OCI-LY3 (cell line): ENCODE measurements around the gene PDLIM5.

ENCODE experiments used
- H2AFZ ChIP-seq: fragments of 200-600, 300-600 bp; shearing (Covaris generic); 2 replicates; pipeline ENCODE4 v1.6.0; 2014; ENCODE audit warnings: antibody characterized with exemption, low read depth, low read length
- H3K27ac ChIP-seq: fragments of 200-600, 300-600 bp; sonication (generic); 2 replicates; pipeline ENCODE4 v1.5.1; 2014; ENCODE audit warnings: mild to moderate bottlenecking, low read length, moderate library complexity, mixed read lengths
- H3K27me3 ChIP-seq: fragments of 200-600, 300-600 bp; sonication (generic); 2 replicates; pipeline ENCODE4 v1.6.1; 2014; ENCODE audit warnings: low read depth, low read length, mixed read lengths
- H3K36me3 ChIP-seq: fragments of 200-600, 300-600 bp; sonication (generic); replicated peaks from 2 replicates; pipeline ENCODE3; 2014; ENCODE audit warnings: low read depth, low read length, mixed read lengths
- H3K4me1 ChIP-seq: fragments of 300-600, 200-600 bp; sonication (generic); 2 replicates; pipeline ENCODE4 v1.6.1; 2014; ENCODE audit warnings: low read length, mixed read lengths
- H3K4me2 ChIP-seq: fragments of 200-600, 300-600 bp; sonication (generic); 2 replicates; pipeline ENCODE4 v1.6.1; 2014; ENCODE audit warnings: low read length, mixed read lengths
- H3K4me3 ChIP-seq: fragments of 300-600, 200-600 bp; sonication (generic); 2 replicates; pipeline ENCODE4 v1.5.1; 2014; ENCODE audit warnings: antibody characterized with exemption, mild to moderate bottlenecking, low read length, moderate library complexity
- H3K79me2 ChIP-seq: fragments of 300-600, 200-600 bp; shearing (Covaris generic); 2 replicates; pipeline ENCODE4 v1.6.1; 2014; ENCODE audit warnings: mild to moderate bottlenecking, low read length, mixed read lengths
- H3K9ac ChIP-seq: fragments of 300-600, 200-600 bp; shearing (Covaris generic); 2 replicates; pipeline ENCODE4 v1.6.0; 2014; ENCODE audit warnings: mild to moderate bottlenecking, low read length, moderate library complexity
- H3K9me3 ChIP-seq: fragments of 200-600, 300-600 bp; shearing (Covaris generic); 2 replicates; pipeline ENCODE4 v1.6.1; 2014; ENCODE audit warnings: low read length, mixed read lengths; ENCODE audit not compliant: insufficient read depth
- H4K20me1 ChIP-seq: fragments of 200-600, 300-600 bp; sonication (generic); 2 replicates; pipeline ENCODE4 v1.6.1; 2016; ENCODE audit warnings: low read length, mixed read lengths; ENCODE audit not compliant: insufficient read depth
- EZH2phosphoT487 ChIP-seq: fragments of 200-600 bp; shearing (Covaris generic); IDR thresholded peaks from 2 replicates; pipeline ENCODE4 v1.6.1; 2018; ENCODE audit warnings: antibody characterized with exemption, mixed run types, low read depth
- TF ChIP-seq, protein P1 (sequence below): fragments of 200-600, 300-600 bp; sonication (generic); IDR thresholded peaks from 2 replicates; pipeline ENCODE4 v1.5.1; 2014; ENCODE audit warnings: antibody characterized with exemption, low read length, low read depth

Gene PDLIM5

DNA sequence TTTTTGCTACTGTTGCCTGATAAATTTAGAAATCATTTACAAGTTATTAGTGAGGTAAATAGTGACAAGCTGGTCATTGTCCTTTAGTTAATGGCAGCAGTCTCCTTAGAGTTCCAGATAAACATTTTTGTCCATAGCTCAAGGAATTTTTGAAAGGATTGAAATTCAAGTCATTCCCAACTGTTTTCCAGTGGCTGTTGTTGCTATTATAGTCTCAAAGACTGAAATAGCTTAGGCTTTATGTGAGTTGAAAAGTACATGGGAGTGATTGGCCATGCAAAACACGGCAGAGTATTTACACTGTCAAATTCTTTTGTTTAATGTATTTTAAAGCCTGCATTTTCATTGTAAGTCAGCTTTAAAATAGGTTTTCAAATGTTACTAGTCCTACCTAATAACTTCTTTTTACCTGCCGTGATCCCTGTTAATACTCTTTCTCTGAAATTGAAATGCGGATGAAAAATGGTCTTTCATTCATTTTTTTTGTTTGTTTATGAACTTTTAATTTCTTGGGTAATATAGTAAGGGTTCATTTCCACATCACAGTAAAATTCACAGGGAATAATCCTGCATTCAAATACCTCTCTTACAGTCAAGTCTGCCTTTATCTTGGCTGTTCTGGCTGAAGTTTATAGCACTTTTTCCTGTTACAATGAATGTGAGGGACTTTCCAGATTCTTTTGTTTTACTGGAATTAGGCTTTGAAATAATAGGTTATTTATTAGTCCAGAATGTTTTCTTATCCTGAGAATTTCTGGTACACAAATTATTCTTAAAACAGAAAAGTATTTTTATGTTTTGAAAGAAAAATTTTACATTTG is 85.1 kb downstream of the PDLIM5 start:
- peaks cover 28% of the 10 kb centered on the region for H3K4me1 ChIP-seq
- H3K27ac ChIP-seq = no peak overlapping the region
- no peak for TF ChIP-seq EZH2phosphoT487
- TF ChIP-seq, protein P1, sequence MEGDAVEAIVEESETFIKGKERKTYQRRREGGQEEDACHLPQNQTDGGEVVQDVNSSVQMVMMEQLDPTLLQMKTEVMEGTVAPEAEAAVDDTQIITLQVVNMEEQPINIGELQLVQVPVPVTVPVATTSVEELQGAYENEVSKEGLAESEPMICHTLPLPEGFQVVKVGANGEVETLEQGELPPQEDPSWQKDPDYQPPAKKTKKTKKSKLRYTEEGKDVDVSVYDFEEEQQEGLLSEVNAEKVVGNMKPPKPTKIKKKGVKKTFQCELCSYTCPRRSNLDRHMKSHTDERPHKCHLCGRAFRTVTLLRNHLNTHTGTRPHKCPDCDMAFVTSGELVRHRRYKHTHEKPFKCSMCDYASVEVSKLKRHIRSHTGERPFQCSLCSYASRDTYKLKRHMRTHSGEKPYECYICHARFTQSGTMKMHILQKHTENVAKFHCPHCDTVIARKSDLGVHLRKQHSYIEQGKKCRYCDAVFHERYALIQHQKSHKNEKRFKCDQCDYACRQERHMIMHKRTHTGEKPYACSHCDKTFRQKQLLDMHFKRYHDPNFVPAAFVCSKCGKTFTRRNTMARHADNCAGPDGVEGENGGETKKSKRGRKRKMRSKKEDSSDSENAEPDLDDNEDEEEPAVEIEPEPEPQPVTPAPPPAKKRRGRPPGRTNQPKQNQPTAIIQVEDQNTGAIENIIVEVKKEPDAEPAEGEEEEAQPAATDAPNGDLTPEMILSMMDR = no peak

DNA sequence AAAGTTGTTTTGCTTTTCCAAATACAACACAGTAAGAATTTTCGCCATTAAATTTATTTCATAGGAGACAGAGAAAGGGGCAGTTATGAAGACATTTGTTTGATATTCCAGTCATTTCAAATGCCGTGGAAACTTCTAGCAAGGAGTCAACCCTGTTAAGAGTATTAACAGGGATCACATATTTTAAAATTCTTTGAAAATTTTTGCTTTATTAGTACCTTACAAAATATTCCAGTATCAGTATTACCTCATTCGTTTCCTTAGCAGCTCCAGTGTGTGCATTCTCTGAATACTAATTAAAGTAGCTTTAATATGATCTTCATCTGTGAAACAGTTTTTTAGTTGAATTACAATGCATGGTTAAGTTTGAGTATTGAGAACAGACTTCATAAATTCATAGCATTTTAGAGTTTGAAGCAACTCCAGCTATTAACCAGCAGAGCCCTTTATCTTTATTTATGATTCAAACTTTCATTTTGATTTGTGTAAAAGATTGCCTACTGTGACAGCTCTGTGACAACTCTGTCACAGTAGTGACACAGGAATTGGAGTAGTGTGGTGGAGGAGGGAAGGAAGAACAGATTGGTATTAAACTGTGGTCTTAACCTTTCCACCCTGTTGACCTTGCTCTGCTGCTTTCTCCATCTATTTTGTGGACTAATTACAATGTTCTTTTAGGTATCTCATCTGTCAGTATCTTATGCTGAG is 86.3 kb downstream of the PDLIM5 start:
- Histone ChIP-seq H3K27ac (no peak overlapping the region), H3K4me1 (peaks cover 29% of the 10 kb centered on the region), H3K4me2 (no peak overlapping the region), H2AFZ (no peak overlapping the region), H3K27me3 (no peaks in the 10 kb centered on the region), H3K36me3 (no peaks in the 10 kb centered on the region), H4K20me1 (peaks cover 12% of the 10 kb centered on the region), H3K4me3 (no peak overlapping the region), H3K79me2 (no peaks in the 10 kb centered on the region), H3K9ac (no peak overlapping the region), H3K9me3 (no peaks in the 10 kb centered on the region)
- no peak for TF ChIP-seq EZH2phosphoT487
- TF ChIP-seq, protein P1 = no peak

More for the DNA sequence above, 85.1 kb downstream of the PDLIM5 start:
- H3K9ac ChIP-seq = no peak overlapping the region
- H3K4me2 ChIP-seq = no peak overlapping the region
- H3K4me3 ChIP-seq = no peak overlapping the region
- no peaks in the 10 kb centered on the region for H3K79me2 ChIP-seq
- H3K9me3 ChIP-seq = no peaks in the 10 kb centered on the region
- H3K27me3 ChIP-seq = no peaks in the 10 kb centered on the region
- no peak overlapping the region for H2AFZ ChIP-seq
- no peaks in the 10 kb centered on the region for H3K36me3 ChIP-seq
- peaks cover 12% of the 10 kb centered on the region for H4K20me1 ChIP-seq

DNA sequence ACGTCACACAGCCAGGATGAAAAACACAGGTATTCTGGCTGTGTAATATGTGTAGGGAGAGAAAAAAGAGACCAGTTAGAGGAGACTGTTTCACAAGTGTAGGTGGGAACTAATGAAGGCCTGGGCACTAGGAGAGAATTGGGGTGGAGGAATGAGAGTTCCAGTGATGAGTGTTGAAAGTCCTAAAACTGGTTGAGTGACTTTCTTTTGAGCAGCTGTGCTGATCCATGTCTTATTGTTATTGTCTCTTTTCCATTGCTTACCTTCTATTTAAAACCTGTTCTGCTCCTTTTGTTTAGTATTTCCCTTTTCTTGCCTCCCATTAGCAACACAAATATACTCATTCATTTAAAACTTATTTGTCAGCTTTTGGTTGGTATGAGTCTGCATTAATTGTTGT is 88.7 kb downstream of the PDLIM5 start:
- no peak overlapping the region for H3K27ac ChIP-seq
- peaks cover under 1% of the 10 kb centered on the region; the same call in 1 of the 2 replicates for H4K20me1 ChIP-seq
- peaks cover 10% of the 10 kb centered on the region for H3K4me1 ChIP-seq
- H3K79me2 ChIP-seq = no peaks in the 10 kb centered on the region
- H3K9me3 ChIP-seq = no peaks in the 10 kb centered on the region
- H3K4me3 ChIP-seq = no peak overlapping the region
- no peak overlapping the region for H2AFZ ChIP-seq
- H3K27me3 ChIP-seq = no peaks in the 10 kb centered on the region
- H3K4me2 ChIP-seq = no peak overlapping the region
- H3K9ac ChIP-seq = no peak overlapping the region
- H3K36me3 ChIP-seq = no peaks in the 10 kb centered on the region
- no peak for TF ChIP-seq EZH2phosphoT487
- TF ChIP-seq, protein P1 = no peak

DNA sequence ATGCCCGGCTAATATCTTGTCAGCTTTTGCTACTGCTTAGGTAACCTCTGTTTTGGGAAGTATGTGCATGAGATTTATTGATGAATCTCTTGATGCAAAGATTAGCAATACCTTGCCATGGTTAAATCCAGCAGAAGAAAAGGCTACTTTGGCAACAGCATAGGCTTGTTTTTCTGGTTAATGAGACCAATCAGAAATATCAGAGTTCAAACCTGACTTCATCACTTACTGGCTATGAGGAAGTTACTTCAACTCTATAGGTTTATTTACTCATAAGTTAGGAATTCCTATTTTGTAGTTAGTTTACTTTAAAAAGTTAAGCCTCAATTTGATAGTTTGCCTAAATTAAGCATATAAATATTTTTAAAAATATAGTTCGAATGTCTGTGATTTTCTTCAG is 93.1 kb downstream of the PDLIM5 start:
- Histone ChIP-seq H3K79me2 (no peaks in the 10 kb centered on the region), H3K27me3 (no peaks in the 10 kb centered on the region), H3K4me2 (no peak overlapping the region), H2AFZ (no peak overlapping the region), H3K27ac (no peak overlapping the region), H3K4me1 (peaks cover 10% of the 10 kb centered on the region), H4K20me1 (no peaks in the 10 kb centered on the region), H3K4me3 (no peak overlapping the region), H3K9ac (no peak overlapping the region), H3K9me3 (no peaks in the 10 kb centered on the region), H3K36me3 (no peaks in the 10 kb centered on the region)
- TF ChIP-seq, protein P1 = no peak
- TF ChIP-seq EZH2phosphoT487 = no peak
